Measurements from ENCODE around the gene CENPP.
"Not testable (repeated sequence)": the region's sequence is repeated elsewhere in the genome, so short reads cannot be mapped to it uniquely, and the experiment has no call there.

Gene CENPP

GRCh38 chr9:92402826-92403745, 77.3 kb downstream of the CENPP start:
- Histone ChIP-seq H3K4me3 (peak overlapping the region; percentile 66), H3K27ac (peak overlapping the region; percentile 57 to 92)
- no peak for TF ChIP-seq CTCF (IDR thresholded peaks at IDR 0.05)
- no peak for DNase-seq (ENCODE audit: low spot score)

GRCh38 chr9:92404042-92404836, 78.5 kb downstream of the CENPP start, which contains the start of gene OGN:
Gene OGN (minus strand): TSS chr9:92404578. CDS start chr9:92403407, 1,171 bp downstream.
- Histone ChIP-seq H3K4me3 (peak within 1 kb of the TSS; percentile 66), H3K27ac (peak within 1 kb of the TSS; percentile 65 to 92)
- DNase-seq (ENCODE audit: low spot score): no peak
- TF ChIP-seq CTCF (IDR thresholded peaks at IDR 0.05): no peak

GRCh38 chr9:92405818-92406217, 80.1 kb downstream of the CENPP start:
- peak overlapping the region; percentile 88 to 92 for H3K27ac ChIP-seq
- H3K4me3 ChIP-seq: peak overlapping the region; percentile 66

GRCh38 chr9:92406477-92406876, 80.7 kb downstream of the CENPP start:
- Histone ChIP-seq H3K4me3 (peak overlapping the region; percentile 66), H3K27ac (peak overlapping the region; percentile 88 to 92)
- TF ChIP-seq CTCF (IDR thresholded peaks at IDR 0.05): no peak
- peak; percentile 81 for DNase-seq (ENCODE audit: low spot score)

More at GRCh38 chr9:92405818-92406217, 80.1 kb downstream of the CENPP start:
- TF ChIP-seq CTCF (IDR thresholded peaks at IDR 0.05): no peak
- DNase-seq (ENCODE audit: low spot score): no peak

- H3K4me3 ChIP-seq: no peak overlapping the region
- no peak for TF ChIP-seq CTCF (IDR thresholded peaks at IDR 0.05)
- DNase-seq (ENCODE audit: low spot score): no peak
- H3K27ac ChIP-seq: peak overlapping the region; percentile 88 to 92
Observed at GRCh38 chr9:92407818-92408217, 82.1 kb downstream of the CENPP start.

- no peak overlapping the region for H3K27ac ChIP-seq
- H3K4me3 ChIP-seq: no peak overlapping the region
- DNase-seq (ENCODE audit: low spot score): no peak
- no peak for TF ChIP-seq CTCF (IDR thresholded peaks at IDR 0.05)
Observed at GRCh38 chr9:92408747-92409478, 83.2 kb downstream of the CENPP start.

- H3K4me3 ChIP-seq; H3K27ac ChIP-seq; DNase-seq (ENCODE audit: low spot score): not testable (repeated sequence)
Observed at GRCh38 chr9:92411157-92411556, 85.4 kb downstream of the CENPP start.

Data from coronary artery (tissue), 2 donors.